Osteoblast (primary cell): ENCODE data around the gene CGRRF1. TPM values are rescaled to one million over a fixed set of nuclear protein-coding genes. Genes with fewer than 3 reads are reported as not detected.

Source experiments
- DNase-seq: peaks from one replicate; pipeline ENCODE4 v3.0.0; 2011; ENCODE audit warnings: low spot score, mixed read lengths; ENCODE audit not compliant: insufficient read length; ENCODE audit errors: missing footprints
- H2AFZ ChIP-seq: 2 replicates; pipeline ENCODE4 v1.6.0; 2011; ENCODE audit warnings: mild to moderate bottlenecking, low read length
- H3K27ac ChIP-seq: 2 replicates; pipeline ENCODE4 v1.5.1; 2011; ENCODE audit warnings: mild to moderate bottlenecking, low read depth, low read length, moderate library complexity
- H3K27me3 ChIP-seq: 2 replicates; pipeline ENCODE4 v1.6.0; 2012; ENCODE audit warnings: mild to moderate bottlenecking, control low read depth, inconsistent platforms, low read length, moderate library complexity; ENCODE audit not compliant: insufficient read depth
- H3K36me3 ChIP-seq: 2 replicates; pipeline ENCODE4 v1.5.1; 2011; ENCODE audit warnings: mild to moderate bottlenecking, low read length, control low read depth, moderate library complexity; ENCODE audit not compliant: insufficient read depth
- H3K4me1 ChIP-seq: 2 replicates; pipeline ENCODE4 v1.5.1; 2011; ENCODE audit warnings: mild to moderate bottlenecking, low read length, control low read depth, moderate library complexity; ENCODE audit not compliant: insufficient read depth
- H3K4me2 ChIP-seq: 2 replicates; pipeline ENCODE4 v1.6.0; 2011; ENCODE audit warnings: mild to moderate bottlenecking, low read length; ENCODE audit not compliant: insufficient read depth
- H3K4me3 ChIP-seq: fragments of 200-600 bp; sonication (generic); 3 replicates; pipeline ENCODE4 v1.5.1; 2012; ENCODE audit warnings: mild to moderate bottlenecking, low read length, inconsistent platforms; ENCODE audit not compliant: insufficient read depth
- H3K79me2 ChIP-seq: 2 replicates; pipeline ENCODE4 v1.6.0; 2012; ENCODE audit warnings: mild to moderate bottlenecking, low read length, control low read depth, inconsistent platforms; ENCODE audit not compliant: insufficient read depth
- H3K9me3 ChIP-seq: 2 replicates; pipeline ENCODE4 v1.5.1; 2011; ENCODE audit warnings: low read depth, low read length, control low read depth
- H4K20me1 ChIP-seq: 2 replicates; pipeline ENCODE4 v1.6.0; 2012; ENCODE audit warnings: mild to moderate bottlenecking, low read length, control low read depth; ENCODE audit not compliant: insufficient read depth
- CTCF ChIP-seq: IDR thresholded peaks from 2 replicates; pipeline ENCODE4 v1.5.1; 2011; ENCODE audit warnings: mild to moderate bottlenecking, low read depth, low read length, moderate library complexity; ENCODE audit errors: extremely low read depth
- total RNA-seq: library from RNA; depleted of rRNA; stranded (reverse); fragments of >200 nt; gene quantifications from 2 replicates; pipeline ENCODE4 v1.2.3, GENCODE V29; 2012

Gene CGRRF1
- total RNA-seq, 1 donor = 17.4 TPM

GRCh38 chr14:54487771-54488170 lies 21.9 kb upstream of the CGRRF1 start:
- peak overlapping the region; percentile 96 for H3K4me3 ChIP-seq
- no peak for TF ChIP-seq CTCF
- peak overlapping the region; percentile 97 for H3K4me2 ChIP-seq
- H3K79me2 ChIP-seq = peaks cover 58% of the 10 kb centered on the region
- peaks cover 5% of the 10 kb centered on the region for H3K36me3 ChIP-seq
- H4K20me1 ChIP-seq = peaks cover 10% of the 10 kb centered on the region
- DNase-seq = peak; percentile 91
- H2AFZ ChIP-seq = peak overlapping the region; percentile 26
- H3K4me1 ChIP-seq = peaks cover 26% of the 10 kb centered on the region
- H3K27ac ChIP-seq = peak overlapping the region; percentile 91
- no peaks in the 10 kb centered on the region for H3K27me3 ChIP-seq
- H3K9me3 ChIP-seq = no peaks in the 10 kb centered on the region

GRCh38 chr14:54488318-54488645 lies 21.4 kb upstream of the CGRRF1 start:
- peak overlapping the region; percentile 26 for H2AFZ ChIP-seq
- TF ChIP-seq CTCF = peak; percentile 6
- H3K27me3 ChIP-seq = no peaks in the 10 kb centered on the region
- H3K4me1 ChIP-seq = peaks cover 23% of the 10 kb centered on the region
- H3K79me2 ChIP-seq = peaks cover 53% of the 10 kb centered on the region
- H4K20me1 ChIP-seq = peaks cover 10% of the 10 kb centered on the region
- DNase-seq = no peak
- H3K9me3 ChIP-seq = no peaks in the 10 kb centered on the region
- H3K36me3 ChIP-seq = peaks cover 1% of the 10 kb centered on the region
- H3K4me3 ChIP-seq = peak overlapping the region; percentile 96
- peak overlapping the region; percentile 91 for H3K27ac ChIP-seq
- H3K4me2 ChIP-seq = peak overlapping the region; percentile 97

GRCh38 chr14:54488646-54489317 lies 20.9 kb upstream of the CGRRF1 start, which contains the start of gene GMFB:
Gene GMFB, minus strand, starts transcription at chr14:54488980. Its CDS starts 53 bp downstream, at chr14:54488927.
- H3K36me3 ChIP-seq = no peaks in the 10 kb centered on the region
- H3K4me1 ChIP-seq = peaks cover 22% of the 10 kb centered on the region
- peak; percentile 96 for DNase-seq
- peak within 1 kb of the TSS; percentile 98 for H3K4me2 ChIP-seq
- peak within 1 kb of the TSS; percentile 91 for H3K27ac ChIP-seq
- peaks cover 48% of the 10 kb centered on the region for H3K79me2 ChIP-seq
- TF ChIP-seq CTCF = peak; percentile 58
- peak within 1 kb of the TSS; percentile 96 for H2AFZ ChIP-seq
- H3K9me3 ChIP-seq = no peaks in the 10 kb centered on the region
- H3K27me3 ChIP-seq = no peaks in the 10 kb centered on the region
- peaks cover 8% of the 10 kb centered on the region for H4K20me1 ChIP-seq
- H3K4me3 ChIP-seq = peak within 1 kb of the TSS; percentile 96

GRCh38 chr14:54489318-54489683 lies 20.4 kb upstream of the CGRRF1 start:
- H3K79me2 ChIP-seq = peaks cover 44% of the 10 kb centered on the region
- no peak for TF ChIP-seq CTCF
- H3K27me3 ChIP-seq = no peaks in the 10 kb centered on the region
- DNase-seq = no peak
- no peaks in the 10 kb centered on the region for H3K9me3 ChIP-seq
- no peaks in the 10 kb centered on the region for H3K36me3 ChIP-seq
- H3K4me1 ChIP-seq = peaks cover 22% of the 10 kb centered on the region
- peaks cover 6% of the 10 kb centered on the region for H4K20me1 ChIP-seq
- peak overlapping the region; percentile 91 for H3K27ac ChIP-seq
- peak overlapping the region; percentile 96 for H2AFZ ChIP-seq
- peak overlapping the region; percentile 98 for H3K4me2 ChIP-seq
- H3K4me3 ChIP-seq = peak overlapping the region; percentile 96
